Smooth muscle cell (in vitro differentiated cells): ENCODE data around the gene SUSD4. TPM values are rescaled to one million over a fixed set of nuclear protein-coding genes. Genes with fewer than 3 reads are reported as not detected.

ENCODE experiments used
- DNase-seq: peaks from one replicate; lab custom pipeline; 2025; ENCODE audit not compliant: unreplicated experiment; lab: John Stamatoyannopoulos, UW
- H2AFZ ChIP-seq: fragments of 200-600 bp; sonication (generic); 2 replicates; pipeline ENCODE4 v1.6.0; 2016; ENCODE audit warnings: antibody characterized with exemption, low read depth, mild to moderate bottlenecking
- H3F3A ChIP-seq: fragments of 200-600 bp; sonication (generic); 2 replicates; pipeline ENCODE4 v1.6.0; 2017; ENCODE audit warnings: antibody characterized with exemption, low read depth
- H3K27ac ChIP-seq: fragments of 200-600 bp; sonication (generic); 2 replicates; pipeline ENCODE4 v1.5.1; 2016; ENCODE audit warnings: low read depth, mild to moderate bottlenecking
- H3K27me3 ChIP-seq: fragments of 200-600 bp; sonication (generic); 2 replicates; pipeline ENCODE4 v1.6.1; 2016; ENCODE audit warnings: low read depth, mild to moderate bottlenecking
- H3K36me3 ChIP-seq: fragments of 200-600 bp; sonication (generic); 2 replicates; pipeline ENCODE4 v1.5.1; 2016; ENCODE audit warnings: low read depth
- H3K4me1 ChIP-seq: fragments of 200-600 bp; sonication (generic); 2 replicates; pipeline ENCODE4 v1.5.1; 2016; ENCODE audit warnings: low read depth
- H3K4me2 ChIP-seq: fragments of 200-600 bp; sonication (generic); 2 replicates; pipeline ENCODE4 v1.6.0; 2016; ENCODE audit warnings: mild to moderate bottlenecking
- H3K4me3 ChIP-seq: fragments of 200-600 bp; sonication (generic); 2 replicates; pipeline ENCODE4 v1.5.1; 2016; ENCODE audit warnings: mild to moderate bottlenecking
- H3K79me2 ChIP-seq: fragments of 200-600 bp; sonication (generic); 2 replicates; pipeline ENCODE4 v1.6.0; 2016; ENCODE audit warnings: low read depth, mild to moderate bottlenecking
- H3K9ac ChIP-seq: fragments of 200-600 bp; sonication (generic); 2 replicates; pipeline ENCODE4 v1.6.0; 2016; ENCODE audit warnings: low read depth
- H3K9me3 ChIP-seq: fragments of 200-600 bp; sonication (generic); replicated peaks from 2 replicates; pipeline ENCODE4 v1.5.1; 2016; ENCODE audit warnings: low read depth
- H4K20me1 ChIP-seq: fragments of 200-600 bp; sonication (generic); 2 replicates; pipeline ENCODE4 v1.6.0; 2016; ENCODE audit warnings: low read depth
- CTCF ChIP-seq: fragments of 200-600 bp; sonication (generic); IDR thresholded peaks from 2 replicates; pipeline ENCODE4 v1.5.1; 2017; ENCODE audit warnings: borderline replicate concordance, mild to moderate bottlenecking, antibody characterized with exemption; ENCODE audit not compliant: insufficient read depth, poor library complexity, severe bottlenecking
- WGBS: methylation state at CpG from one replicate; pipeline ENCODE4 v1.1.7; 2016; ENCODE audit warnings: low lambda C conversion rate; 5-methylcytosine and 5-hydroxymethylcytosine counted together
- polyA plus RNA-seq: library from polyadenylated mRNA; unstranded; fragments of >200 nt; fragmentation: Nextera tagmentation; extraction: Ambion mirVana; gene quantifications from 2 replicates; pipeline ENCODE4 v1.2.1, GENCODE V29; 2016
- total RNA-seq: library from RNA; depleted of rRNA; stranded (reverse); fragments of >200 nt; gene quantifications from 2 replicates; pipeline ENCODE4 v1.2.3, GENCODE V29; 2014

Gene SUSD4
- total and polyA plus RNA-seq, 2 experiments from 2014 or later: 4.5 to 5.1 TPM

GRCh38 chr1:223329664-223330415 is 34.1 kb downstream of the SUSD4 start:
- Histone ChIP-seq H4K20me1 (no peaks in the 10 kb centered on the region), H3K9ac (no peak overlapping the region), H3K4me2 (no peak overlapping the region), H2AFZ (no peak overlapping the region), H3F3A (no peaks in the 10 kb centered on the region), H3K4me1 (no peaks in the 10 kb centered on the region), H3K79me2 (no peaks in the 10 kb centered on the region), H3K4me3 (no peak overlapping the region), H3K9me3 (no peaks in the 10 kb centered on the region), H3K27me3 (no peaks in the 10 kb centered on the region), H3K36me3 (no peaks in the 10 kb centered on the region), H3K27ac (no peak overlapping the region)
- TF ChIP-seq CTCF: no peak
- no peak for DNase-seq
- WGBS: 90% methylated on average over 5 of the region's 5 CpGs

DNA sequence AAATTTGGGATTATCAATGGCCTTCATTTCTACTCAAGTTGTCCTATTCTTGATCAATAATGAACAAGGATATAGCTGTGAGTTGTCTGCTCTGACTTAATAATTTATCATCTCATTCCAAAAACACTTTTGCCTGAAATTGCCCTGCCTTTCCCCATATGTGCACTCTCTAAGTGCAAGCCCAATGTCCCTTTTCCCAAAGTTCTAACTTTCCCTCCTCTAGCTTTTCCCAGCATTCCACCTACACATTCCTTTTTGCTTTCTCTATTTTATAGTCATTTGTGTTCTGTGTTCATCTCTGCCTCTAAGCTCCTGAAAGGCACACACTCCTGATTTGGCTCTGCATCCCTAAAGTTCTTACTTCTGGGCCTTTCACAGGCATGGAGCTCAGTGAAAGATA is 34.7 kb downstream of the SUSD4 start:
- TF ChIP-seq CTCF: no peak
- Histone ChIP-seq H3K27ac (no peak overlapping the region), H3K4me1 (no peaks in the 10 kb centered on the region), H2AFZ (no peak overlapping the region), H3K27me3 (no peaks in the 10 kb centered on the region), H3K9ac (no peak overlapping the region), H3K9me3 (no peaks in the 10 kb centered on the region), H3K79me2 (no peaks in the 10 kb centered on the region), H3K4me3 (no peak overlapping the region), H3K4me2 (no peak overlapping the region), H3K36me3 (no peaks in the 10 kb centered on the region), H3F3A (no peaks in the 10 kb centered on the region), H4K20me1 (no peaks in the 10 kb centered on the region)
- no peak for DNase-seq

- H3K79me2 ChIP-seq: no peaks in the 10 kb centered on the region
- no peak for DNase-seq
- H3K36me3 ChIP-seq: no peaks in the 10 kb centered on the region
- H3K27me3 ChIP-seq: no peaks in the 10 kb centered on the region
- H3K27ac ChIP-seq: no peak overlapping the region
- WGBS: 87% methylated on average over 4 of the region's 4 CpGs
- H3F3A ChIP-seq: no peaks in the 10 kb centered on the region
- no peak for TF ChIP-seq CTCF
- H3K9me3 ChIP-seq: no peaks in the 10 kb centered on the region
- no peak overlapping the region for H3K9ac ChIP-seq
- H3K4me3 ChIP-seq: no peak overlapping the region
- H2AFZ ChIP-seq: no peak overlapping the region
- H3K4me2 ChIP-seq: no peak overlapping the region
- H3K4me1 ChIP-seq: no peaks in the 10 kb centered on the region
- no peaks in the 10 kb centered on the region for H4K20me1 ChIP-seq
These were observed 35.4 kb downstream of the SUSD4 start for GRCh38 chr1:223328566-223328965.

DNA sequence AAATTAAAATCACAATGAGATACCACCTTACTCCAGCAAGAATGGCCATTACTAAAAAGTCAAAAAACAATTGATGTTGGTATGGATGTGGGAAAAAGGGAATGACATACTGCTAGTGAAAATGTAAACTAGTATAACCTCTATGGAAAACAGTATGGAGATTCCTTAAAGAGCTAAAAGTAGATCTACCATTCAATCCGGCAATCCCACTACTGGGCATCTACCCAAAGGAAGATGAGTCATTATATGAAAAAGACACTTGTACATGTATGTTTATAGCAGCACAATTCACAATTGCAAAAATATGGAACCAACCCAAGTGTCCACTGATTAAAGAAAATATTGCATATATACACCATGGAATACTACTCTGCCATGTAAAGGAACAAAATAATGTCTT is 37.2 kb downstream of the SUSD4 start:
- no peak for TF ChIP-seq CTCF
- no peak overlapping the region for H3K4me3 ChIP-seq
- H4K20me1 ChIP-seq: no peaks in the 10 kb centered on the region
- WGBS: 74% methylated on average over 1 of the region's 1 CpG
- no peak overlapping the region for H3K27ac ChIP-seq
- H3K4me2 ChIP-seq: no peak overlapping the region
- no peaks in the 10 kb centered on the region for H3K36me3 ChIP-seq
- no peaks in the 10 kb centered on the region for H3K9me3 ChIP-seq
- no peak for DNase-seq
- no peak overlapping the region for H2AFZ ChIP-seq
- H3F3A ChIP-seq: no peaks in the 10 kb centered on the region
- no peaks in the 10 kb centered on the region for H3K79me2 ChIP-seq
- no peaks in the 10 kb centered on the region for H3K27me3 ChIP-seq
- no peak overlapping the region for H3K9ac ChIP-seq
- H3K4me1 ChIP-seq: no peaks in the 10 kb centered on the region
